Activated CD8-positive, alpha-beta memory T cell treated with anti-CD3 and anti-CD28 coated beads for 24 hours (primary cell): ENCODE results near the gene SYNDIG1.

Experiments
- DNase-seq: peaks from one replicate; pipeline ENCODE4 v3.0.0-alpha.2; 2020

The SYNDIG1 gene

DNA sequence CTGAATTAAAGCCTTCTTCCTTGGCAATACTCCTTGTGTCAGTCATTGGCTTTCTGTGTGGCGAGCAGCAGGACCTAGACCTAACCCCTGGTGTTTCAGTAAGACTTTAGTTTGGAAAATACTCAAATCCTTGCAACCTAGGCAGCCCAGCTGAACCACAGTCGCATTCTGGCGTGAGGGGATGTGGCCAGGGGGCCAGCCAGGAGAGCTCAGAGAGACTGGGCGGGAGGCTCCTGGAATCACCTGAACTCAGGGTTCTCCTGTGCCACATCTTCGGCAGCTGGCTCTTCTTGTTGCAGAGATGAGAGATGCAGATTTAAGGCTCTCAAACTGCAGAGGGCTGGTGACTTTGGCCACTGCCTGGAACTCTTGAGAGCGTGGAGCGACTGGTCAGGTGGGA lies 102.7 kb downstream of the SYNDIG1 start:
- no peak for DNase-seq

DNA sequence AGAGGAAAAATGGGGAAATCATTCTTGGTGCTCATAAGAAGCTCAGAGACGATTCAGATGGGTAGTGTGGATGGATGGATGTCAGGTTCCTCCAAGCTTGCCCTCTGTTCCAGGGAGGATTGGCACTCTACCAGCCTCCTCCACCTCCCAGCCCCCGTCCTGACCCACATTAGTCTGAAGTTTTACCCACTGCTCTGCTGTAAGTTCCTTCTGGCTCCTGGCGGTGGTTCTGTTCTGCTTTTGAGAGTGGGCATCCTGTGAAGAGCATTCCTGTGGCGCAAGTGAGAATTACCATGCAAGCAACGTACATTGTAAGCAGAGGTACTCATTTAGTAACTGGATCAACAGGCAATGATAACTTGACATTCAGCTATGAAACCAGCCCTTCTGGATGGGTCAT lies 103.4 kb downstream of the SYNDIG1 start:
- DNase-seq, result no peak

DNA sequence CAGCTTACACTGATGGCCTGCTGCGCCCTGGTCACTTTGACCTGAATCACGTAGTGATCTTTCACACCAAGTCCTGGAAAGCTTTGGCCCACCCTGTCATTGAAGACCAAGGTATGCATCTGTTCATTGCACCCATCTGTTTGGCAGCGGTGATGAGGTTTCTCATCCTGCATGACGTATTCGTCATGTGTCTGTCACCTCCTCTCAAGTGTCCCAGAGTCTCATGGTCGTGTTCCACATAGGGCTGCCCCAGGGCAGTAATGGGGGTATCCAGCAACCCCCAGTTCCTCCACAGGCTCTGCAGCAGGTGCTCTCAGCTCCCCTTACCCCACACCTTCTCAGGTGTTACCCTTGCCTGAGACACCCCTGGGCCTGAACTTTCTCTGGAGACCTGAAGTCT lies 104.1 kb downstream of the SYNDIG1 start:
- no peak for DNase-seq

DNA sequence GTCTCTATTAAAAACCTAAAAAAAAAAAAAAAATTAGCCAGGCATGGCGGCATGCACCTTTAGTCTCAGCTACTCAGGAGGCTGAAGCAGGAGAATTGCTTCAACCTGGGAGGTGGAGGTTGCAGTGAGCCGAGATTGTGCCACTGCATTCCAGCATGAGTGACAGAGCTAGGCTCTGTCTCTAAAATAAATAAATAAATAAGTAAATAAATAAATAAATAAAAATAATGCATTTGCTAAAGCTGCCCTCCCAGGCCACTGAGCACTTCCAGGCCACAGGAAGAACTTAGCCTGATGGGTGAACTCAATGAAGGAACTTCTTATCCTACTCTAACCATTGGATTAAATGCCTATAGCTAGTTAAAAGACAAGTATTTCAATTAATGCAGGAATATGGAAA lies 104.9 kb downstream of the SYNDIG1 start:
- DNase-seq, result no peak

DNA sequence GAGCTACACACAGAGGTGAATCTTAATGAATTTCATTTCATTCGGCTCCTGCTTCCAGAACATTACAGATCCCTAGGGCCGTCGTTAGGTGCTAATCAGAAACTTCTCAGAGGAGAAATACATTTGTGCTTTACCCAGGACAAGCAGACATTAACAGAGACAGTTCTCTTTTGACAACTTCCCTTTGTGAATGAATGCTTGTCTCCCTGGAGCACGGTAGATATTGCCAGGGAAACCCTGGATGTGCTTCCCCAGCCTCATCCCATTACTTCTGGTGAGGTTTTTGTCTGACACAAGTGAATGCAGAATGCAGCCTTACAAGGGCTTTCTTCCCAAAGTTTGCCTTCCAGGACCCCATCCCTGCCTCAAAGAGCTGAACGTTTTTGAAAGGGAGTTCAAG lies 105.4 kb downstream of the SYNDIG1 start:
- no peak for DNase-seq

DNA sequence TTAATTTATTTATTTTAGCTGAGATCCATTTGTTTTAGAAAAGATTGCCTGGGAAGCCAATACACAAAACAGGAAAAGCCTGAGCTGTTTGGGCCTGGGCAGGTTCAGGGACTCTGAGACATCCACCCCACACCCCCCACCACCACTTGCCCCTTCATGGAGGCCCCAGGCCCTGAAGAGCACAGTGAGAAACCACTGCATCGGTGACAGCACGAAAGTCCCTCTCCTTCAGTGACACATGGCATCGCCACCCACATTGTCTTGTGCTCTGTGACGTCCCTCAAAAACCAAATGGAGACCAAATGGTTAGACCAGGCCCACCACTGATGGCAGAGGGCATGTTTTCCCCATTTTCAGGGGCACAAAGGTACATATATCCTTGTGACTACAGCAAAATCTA lies 106.4 kb downstream of the SYNDIG1 start:
- DNase-seq, result no peak

GRCh38 chr20:24576447-24576846 lies 107.0 kb downstream of the SYNDIG1 start:
- DNase-seq, result no peak

- no peak for DNase-seq
Measured at GRCh38 chr20:24577271-24577909, 108.0 kb downstream of the SYNDIG1 start.

DNA sequence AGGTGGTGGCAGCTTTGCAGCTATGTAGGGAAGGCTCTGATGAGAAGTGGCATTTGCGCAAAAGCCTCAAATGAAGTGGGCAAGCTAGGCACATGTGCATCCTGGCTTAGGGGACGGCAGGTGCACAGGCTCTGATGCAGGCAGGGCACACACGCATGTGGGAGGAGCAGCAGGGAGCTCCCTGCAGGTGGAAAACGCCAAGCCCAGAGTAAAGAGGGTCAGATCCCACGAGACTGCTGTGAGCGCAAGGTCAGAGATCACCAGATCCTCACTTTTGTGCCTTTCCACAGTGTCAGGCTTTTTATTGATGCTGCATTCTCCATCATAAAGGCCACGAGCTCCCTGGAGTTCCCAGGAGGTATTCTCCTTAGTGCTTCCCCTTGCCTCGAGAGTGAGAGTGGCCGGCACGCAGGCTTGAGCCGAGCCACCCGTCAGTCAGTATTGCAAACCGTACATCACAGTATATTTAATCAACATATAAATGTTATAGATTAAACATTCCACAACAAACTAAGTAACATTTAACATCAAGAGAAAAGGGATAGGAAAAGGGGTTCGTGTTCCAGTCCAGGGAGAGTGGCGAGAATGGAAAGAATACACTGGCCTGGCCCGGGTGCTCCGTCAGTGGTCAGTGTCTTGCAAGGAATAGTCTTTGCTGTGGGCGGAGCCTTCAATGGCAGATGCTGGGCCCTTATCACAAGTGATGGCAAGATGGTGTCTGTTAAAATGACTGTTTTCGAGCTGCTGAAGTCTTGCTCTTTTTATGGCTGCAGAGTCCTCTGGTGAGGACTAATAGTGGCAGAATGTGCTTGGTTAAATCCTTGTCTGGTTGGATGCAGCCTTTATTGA lies 109.4 kb downstream of the SYNDIG1 start:
- DNase-seq, result no peak

GRCh38 chr20:24579475-24579874 lies 110.0 kb downstream of the SYNDIG1 start:
- DNase-seq, result no peak

- no peak for DNase-seq
Measured at GRCh38 chr20:24580006-24580405, 110.6 kb downstream of the SYNDIG1 start.

DNA sequence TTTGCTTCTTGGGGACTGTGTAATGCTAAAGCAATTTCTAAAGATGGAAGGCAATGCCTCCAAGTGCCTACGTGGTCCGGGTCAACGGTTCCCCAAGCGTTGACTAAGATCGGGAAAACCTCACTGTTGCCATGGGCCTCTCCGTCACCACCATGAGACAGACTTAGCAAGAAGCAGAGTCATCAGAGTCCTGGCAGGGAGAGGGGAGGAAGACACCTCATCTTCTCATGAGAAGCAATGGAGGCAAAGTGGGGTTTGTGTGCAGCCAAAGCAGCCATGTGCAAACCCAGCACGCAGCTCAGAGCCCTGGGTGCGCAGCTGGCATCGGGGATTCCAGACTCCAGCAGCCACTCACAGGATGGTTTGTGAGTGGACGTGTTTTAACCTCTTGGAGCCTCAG lies 111.4 kb downstream of the SYNDIG1 start:
- DNase-seq, result no peak

GRCh38 chr20:24581443-24582170 lies 112.2 kb downstream of the SYNDIG1 start:
- no peak for DNase-seq

DNA sequence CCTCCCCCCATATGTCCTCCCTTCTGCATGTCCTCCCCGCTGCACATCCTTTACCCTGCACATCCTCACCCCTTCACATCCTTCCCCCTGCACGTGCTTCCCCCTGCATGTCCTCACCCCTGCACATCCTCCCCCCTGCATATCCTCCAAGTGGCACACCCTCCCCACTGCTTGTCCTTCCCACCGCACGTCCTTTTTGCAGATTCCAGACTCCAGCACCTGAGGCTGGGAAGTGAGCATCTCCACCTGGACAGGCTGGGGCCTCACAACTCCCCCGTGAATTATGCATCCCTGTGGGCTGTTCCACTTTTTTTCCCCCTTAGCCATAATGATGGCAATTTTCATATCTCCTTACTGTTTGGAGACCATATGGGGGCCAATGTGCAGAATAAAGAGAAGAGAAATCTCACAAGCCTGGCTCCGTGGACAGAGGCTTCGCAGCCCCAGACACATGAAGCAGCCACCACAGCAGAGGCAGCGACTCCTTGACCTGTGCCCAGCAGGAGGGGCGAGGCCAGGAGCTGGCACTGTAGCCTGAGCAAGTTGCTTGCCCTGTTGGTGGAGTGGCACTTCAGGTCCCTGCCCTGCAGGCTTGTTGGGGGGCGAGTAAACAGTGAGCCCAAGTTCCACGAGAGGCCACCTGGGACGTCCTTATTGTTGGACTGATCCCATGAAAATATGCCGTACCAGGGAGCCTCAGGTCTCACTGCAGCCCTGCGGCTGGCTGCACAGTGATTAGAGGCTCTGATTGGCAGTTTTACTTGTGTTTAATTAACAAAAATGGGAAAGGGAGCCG lies 113.1 kb downstream of the SYNDIG1 start:
- DNase-seq, result no peak

GRCh38 chr20:24583169-24583792 lies 113.9 kb downstream of the SYNDIG1 start:
- DNase-seq, result no peak

- DNase-seq, result no peak
Measured at GRCh38 chr20:24584078-24584477, 114.6 kb downstream of the SYNDIG1 start.

DNA sequence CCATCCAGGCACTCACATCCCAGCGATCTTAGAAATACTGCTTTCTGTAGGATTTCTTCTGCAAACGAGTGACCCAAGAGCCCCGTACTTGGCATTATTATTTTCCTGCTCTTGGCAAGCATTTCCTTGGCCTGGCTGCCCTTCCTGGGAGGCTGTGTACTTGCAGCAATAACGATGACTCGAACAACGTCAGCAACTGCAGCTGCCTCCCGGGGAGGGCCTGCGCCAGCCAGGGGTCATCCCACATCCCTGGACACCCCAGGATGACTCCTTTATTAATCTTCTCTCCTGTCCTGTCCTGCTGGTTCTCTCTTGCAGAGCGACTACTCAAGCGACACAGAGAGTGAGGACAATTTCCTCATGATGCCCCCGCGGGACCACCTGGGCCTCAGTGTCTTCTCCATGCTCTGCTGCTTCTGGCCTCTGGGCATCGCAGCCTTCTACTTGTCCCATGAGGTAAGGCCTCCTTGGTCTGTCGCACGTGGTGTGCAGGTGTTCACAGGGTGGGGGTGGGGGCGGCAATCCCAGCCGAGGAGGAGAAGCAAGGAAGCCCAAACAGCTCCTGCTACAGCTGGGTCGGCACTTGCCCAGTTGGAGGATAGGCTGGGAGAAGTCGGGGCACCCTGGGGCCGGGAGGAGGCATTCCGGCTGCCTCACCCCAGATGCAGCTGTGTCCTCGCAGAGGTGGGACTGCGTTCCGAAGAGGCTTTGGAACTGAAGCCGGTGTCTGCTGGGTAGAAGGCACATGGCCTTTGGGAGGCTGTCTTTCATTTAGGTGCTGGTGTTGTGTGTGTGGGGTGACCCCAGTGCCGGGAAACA lies 115.3 kb downstream of the SYNDIG1 start:
- peak; percentile 43 for DNase-seq

DNA sequence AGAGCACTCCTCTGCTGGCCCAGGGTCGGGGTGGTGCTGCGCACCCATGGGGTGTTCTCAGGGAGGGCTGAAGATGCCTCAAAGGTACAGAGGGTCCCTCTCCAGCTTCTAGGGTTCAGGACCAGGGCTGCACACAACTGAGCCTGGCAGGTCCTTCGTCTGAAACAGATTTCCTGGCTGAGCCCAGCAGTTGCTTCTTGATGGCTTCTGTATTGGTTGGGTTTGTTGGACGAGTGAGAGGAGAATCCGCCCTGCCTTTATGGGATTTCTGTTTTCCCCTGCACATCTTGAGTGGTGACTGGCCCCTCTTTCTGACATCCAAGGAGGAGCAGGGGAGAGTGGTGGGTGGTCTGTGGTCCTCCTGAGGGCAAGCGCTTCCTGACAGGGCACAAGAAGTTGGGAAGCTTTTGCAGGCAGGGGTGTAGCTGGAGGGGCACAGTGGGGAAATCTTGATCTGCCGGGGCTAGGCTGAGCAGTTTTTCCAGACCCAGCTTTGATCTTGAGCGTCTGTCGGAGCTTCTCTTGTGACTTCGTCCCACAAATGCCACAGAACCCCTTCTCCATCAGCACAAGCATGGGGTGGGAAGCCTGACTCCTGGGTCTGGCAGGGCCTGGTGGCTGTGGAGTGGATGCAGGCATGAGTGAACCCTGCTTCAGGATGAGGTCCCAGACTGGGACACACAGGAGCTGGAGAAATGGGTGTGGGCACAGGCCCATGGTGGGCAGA lies 116.5 kb downstream of the SYNDIG1 start:
- DNase-seq, result peak; percentile 37

DNA sequence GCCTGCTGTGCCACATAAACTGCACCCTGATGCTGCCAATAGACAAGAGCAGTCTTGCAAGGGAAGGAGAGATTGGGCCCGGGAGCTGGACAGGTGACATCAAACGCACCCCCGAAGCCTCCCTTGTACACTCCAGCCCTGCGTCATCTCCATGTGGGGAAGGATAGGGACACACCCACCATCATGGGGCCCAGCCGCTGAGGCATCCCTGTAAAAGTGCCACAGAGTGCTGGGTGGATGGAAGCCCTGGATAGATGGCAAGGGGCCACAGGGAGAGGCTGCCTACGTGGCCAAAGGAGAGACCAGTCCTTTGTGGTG lies 117.1 kb downstream of the SYNDIG1 start:
- no peak for DNase-seq

DNA sequence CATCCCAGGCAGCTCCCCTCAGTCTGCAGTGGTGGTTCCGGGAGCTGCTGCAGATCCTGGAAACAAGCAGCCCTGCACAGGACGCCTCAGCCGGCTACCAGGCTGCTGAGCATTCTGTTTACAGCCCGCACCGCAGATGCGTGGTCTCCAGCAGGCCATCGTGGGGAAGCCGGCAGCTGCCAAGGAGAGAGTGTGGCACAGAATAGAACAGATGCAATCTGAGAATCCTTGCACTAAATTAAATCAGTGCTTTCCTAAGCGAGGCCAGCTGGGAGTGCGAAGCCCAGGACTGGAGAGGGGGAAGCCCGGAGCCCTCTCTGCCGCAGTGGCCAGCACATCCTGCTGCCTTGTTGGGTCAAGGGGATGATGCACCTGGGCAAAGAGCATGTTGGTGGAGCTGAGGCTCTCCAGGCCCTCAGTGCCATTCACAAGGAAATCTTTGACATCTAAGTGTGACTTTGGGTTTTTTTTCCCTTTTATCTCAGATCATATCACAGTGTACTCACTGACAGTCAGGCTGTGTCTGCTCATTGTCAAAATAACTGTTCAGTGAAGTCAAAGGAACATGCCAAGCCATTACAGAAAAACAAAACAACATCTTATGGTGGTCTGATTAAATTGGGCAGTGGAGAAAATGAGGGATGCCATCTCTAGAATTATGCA lies 118.1 kb downstream of the SYNDIG1 start:
- peak; percentile 7 for DNase-seq
